A673 (cell line): ENCODE results near the gene CCDC171. TPM values are rescaled to one million over a fixed set of nuclear protein-coding genes. Genes with fewer than 3 reads are reported as not detected.

Source experiments
- BruUV-seq: library from RNA; stranded (reverse); fragments of 400-500 nt; replicated peaks from 2 replicates; lab custom pipeline; 2021; lab: Mats Ljungman, UMichigan
- CTCF ChIA-PET: fragments of 300-600 bp; sonication (Branson Sonifier 250); formaldehyde crosslinking; loops from one replicate; lab custom pipeline; 2022; ENCODE audit warnings: antibody characterized with exemption; lab: Charles Lee
- POLR2A ChIA-PET: fragments of 300-600 bp; sonication (Branson Sonifier 250); formaldehyde crosslinking; loops from one replicate; lab custom pipeline; 2022; ENCODE audit warnings: antibody characterized with exemption; ENCODE audit not compliant: low non-redundant PET; lab: Charles Lee
- DNase-seq: peaks from one replicate; pipeline ENCODE4 v3.0.0-alpha.2; 2015; ENCODE audit warnings: low spot score
- H3K27ac ChIP-seq: fragments of 200-600 bp; sonication (generic); 2 replicates; pipeline ENCODE4 v1.5.1; 2016; ENCODE audit warnings: mixed run types, low read depth, mild to moderate bottlenecking, mixed read lengths, antibody characterized with exemption, low read length; ENCODE audit not compliant: poor library complexity, severe bottlenecking
- H3K27me3 ChIP-seq: fragments of 200-600 bp; sonication (generic); replicated peaks from 2 replicates; pipeline ENCODE4 v1.6.1; 2017; ENCODE audit warnings: mixed run types, low read depth, mild to moderate bottlenecking, mixed read lengths, antibody characterized with exemption, low read length; ENCODE audit not compliant: insufficient read depth, poor library complexity
- H3K36me3 ChIP-seq: fragments of 200-600 bp; sonication (generic); 2 replicates; pipeline ENCODE4 v1.6.1; 2016; ENCODE audit warnings: mixed run types, mild to moderate bottlenecking, mixed read lengths, antibody characterized with exemption, low read length; ENCODE audit not compliant: insufficient read depth, poor library complexity, severe bottlenecking
- H3K4me1 ChIP-seq: fragments of 200-600 bp; sonication (generic); 2 replicates; pipeline ENCODE4 v1.6.1; 2017; ENCODE audit warnings: mixed run types, mild to moderate bottlenecking, mixed read lengths, antibody characterized with exemption, low read length; ENCODE audit not compliant: insufficient read depth, poor library complexity, severe bottlenecking
- H3K4me3 ChIP-seq: fragments of 200-600 bp; sonication (generic); 2 replicates; pipeline ENCODE4 v1.5.1; 2016; ENCODE audit warnings: low read depth, mixed run types, mild to moderate bottlenecking, mixed read lengths, low read length; ENCODE audit not compliant: poor library complexity, severe bottlenecking
- H3K9me3 ChIP-seq: fragments of 200-600 bp; sonication (generic); 2 replicates; pipeline ENCODE4 v1.6.1; 2016; ENCODE audit warnings: mixed run types, low read depth, mild to moderate bottlenecking, mixed read lengths, antibody characterized with exemption, low read length; ENCODE audit not compliant: poor library complexity, severe bottlenecking
- EZH2 ChIP-seq: fragments of 200-600 bp; sonication (generic); IDR thresholded peaks from 2 replicates; pipeline ENCODE4 v1.6.1; 2017; ENCODE audit warnings: borderline replicate concordance, low read depth, mild to moderate bottlenecking, mixed read lengths, antibody characterized with exemption, low read length; ENCODE audit not compliant: poor library complexity, severe bottlenecking
- intact Hi-C: fragments of 100-400 bp; cut with micrococcal nuclease; formaldehyde crosslinking; loops from one replicate; pipeline ENCODE4 v1.10.0; 2022; ENCODE audit not compliant: unreplicated experiment
- total RNA-seq: library from RNA; stranded (reverse); gene quantifications from 2 replicates; pipeline ENCODE4 v1.2.3, GENCODE V29; 2021
- TF ChIP-seq, protein P1 (sequence below): fragments of 300-800, 200-600 bp; sonication (generic); conservative IDR thresholded peaks from 2 replicates; pipeline ENCODE4 v1.5.1; 2017; ENCODE audit warnings: low read depth, mild to moderate bottlenecking, antibody characterized with exemption, low read length, moderate library complexity, mixed read lengths

Gene CCDC171
- total RNA-seq, 1 experiment from 2014 or later, result 72.5 TPM

GRCh38 chr9:15824310-15824709 lies 271.5 kb downstream of the CCDC171 start:
- BruUV-seq, result no TSS peak
- DNase-seq, result peak; percentile 19
- intact Hi-C loops, result no loop called here
- Histone ChIP-seq H3K36me3 (no peaks in the 10 kb centered on the region), H3K27ac (no peak overlapping the region), H3K27me3 (no peaks in the 10 kb centered on the region), H3K4me1 (no peaks in the 10 kb centered on the region), H3K4me3 (no peak overlapping the region), H3K9me3 (no peaks in the 10 kb centered on the region)
- CTCF ChIA-PET, result no interaction called here
- TF ChIP-seq, protein P1, sequence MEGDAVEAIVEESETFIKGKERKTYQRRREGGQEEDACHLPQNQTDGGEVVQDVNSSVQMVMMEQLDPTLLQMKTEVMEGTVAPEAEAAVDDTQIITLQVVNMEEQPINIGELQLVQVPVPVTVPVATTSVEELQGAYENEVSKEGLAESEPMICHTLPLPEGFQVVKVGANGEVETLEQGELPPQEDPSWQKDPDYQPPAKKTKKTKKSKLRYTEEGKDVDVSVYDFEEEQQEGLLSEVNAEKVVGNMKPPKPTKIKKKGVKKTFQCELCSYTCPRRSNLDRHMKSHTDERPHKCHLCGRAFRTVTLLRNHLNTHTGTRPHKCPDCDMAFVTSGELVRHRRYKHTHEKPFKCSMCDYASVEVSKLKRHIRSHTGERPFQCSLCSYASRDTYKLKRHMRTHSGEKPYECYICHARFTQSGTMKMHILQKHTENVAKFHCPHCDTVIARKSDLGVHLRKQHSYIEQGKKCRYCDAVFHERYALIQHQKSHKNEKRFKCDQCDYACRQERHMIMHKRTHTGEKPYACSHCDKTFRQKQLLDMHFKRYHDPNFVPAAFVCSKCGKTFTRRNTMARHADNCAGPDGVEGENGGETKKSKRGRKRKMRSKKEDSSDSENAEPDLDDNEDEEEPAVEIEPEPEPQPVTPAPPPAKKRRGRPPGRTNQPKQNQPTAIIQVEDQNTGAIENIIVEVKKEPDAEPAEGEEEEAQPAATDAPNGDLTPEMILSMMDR, result peak; percentile 29; the same call in 1 of the 2 replicates
- TF ChIP-seq EZH2, result no peak
- POLR2A ChIA-PET, result no interaction called here

DNA sequence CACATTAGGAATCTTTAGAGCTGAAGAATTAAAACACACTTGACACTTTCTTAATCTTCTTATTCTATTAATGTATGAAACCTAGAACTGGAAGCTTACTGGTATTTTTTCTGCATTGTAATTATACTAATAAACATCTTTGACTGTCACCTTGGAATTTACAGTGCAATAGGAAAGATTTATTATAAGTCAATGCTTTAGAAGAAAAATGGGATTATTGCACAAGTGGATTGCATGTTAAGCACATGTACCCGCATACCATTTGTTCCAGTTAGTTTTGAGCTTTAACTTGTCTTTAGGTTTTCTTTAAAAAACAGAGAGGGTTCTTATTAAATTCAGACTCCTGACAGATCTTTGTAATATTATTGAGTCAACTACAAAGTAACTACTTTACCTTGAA lies 278.5 kb downstream of the CCDC171 start:
- intact Hi-C loops, result no loop called here
- Histone ChIP-seq H3K27me3 (no peaks in the 10 kb centered on the region), H3K4me1 (no peaks in the 10 kb centered on the region), H3K9me3 (no peaks in the 10 kb centered on the region), H3K36me3 (no peaks in the 10 kb centered on the region), H3K27ac (no peak overlapping the region), H3K4me3 (no peak overlapping the region)
- TF ChIP-seq, protein P1, result no peak
- no peak for TF ChIP-seq EZH2
- POLR2A ChIA-PET, result no interaction called here
- CTCF ChIA-PET, result no interaction called here
- no peak for DNase-seq
- no TSS peak for BruUV-seq

GRCh38 chr9:15834541-15834940 lies 281.7 kb downstream of the CCDC171 start:
- ChIA-PET POLR2A (no interaction called here), CTCF (no interaction called here)
- H3K36me3 ChIP-seq, result no peaks in the 10 kb centered on the region
- H3K27me3 ChIP-seq, result no peaks in the 10 kb centered on the region
- H3K9me3 ChIP-seq, result no peaks in the 10 kb centered on the region
- no peak overlapping the region for H3K27ac ChIP-seq
- peaks cover 7% of the 10 kb centered on the region for H3K4me1 ChIP-seq
- BruUV-seq, result no TSS peak
- no peak overlapping the region for H3K4me3 ChIP-seq
- TF ChIP-seq EZH2, result no peak
- TF ChIP-seq, protein P1, result no peak
- DNase-seq, result peak; percentile 42
- intact Hi-C loops, result no loop called here
